K562 (cell line): Measurements from ENCODE around the gene FTSJ1. TPM values are rescaled to one million over a fixed set of nuclear protein-coding genes. Genes with fewer than 3 reads are reported as not detected.

Experiments used
- ATAC-seq: fragments of 200-7000 bp; cut with Tn5 transposase; 3 replicates; pipeline ENCODE4 v1.9.1; 2020; ENCODE audit warnings: moderate library complexity
- BruUV-seq: library from RNA; stranded (reverse); fragments of 400-500 nt; replicated peaks from 2 replicates; lab custom pipeline; 2021; lab: Mats Ljungman, UMichigan
- CTCF ChIA-PET: fragments of 300-600 bp; formaldehyde crosslinking; extraction: SDS; loops from one replicate; lab custom pipeline; 2021; ENCODE audit warnings: low intra/inter-chr PET ratio; lab: Yijun Ruan, JAX
- POLR2A ChIA-PET: fragments of 300-600, 350-650 bp; sonication (Branson Sonifier 250); formaldehyde crosslinking; extraction: SDS; loops from one replicate; lab custom pipeline; 2021; ENCODE audit warnings: antibody characterized with exemption, inconsistent platforms; lab: Yijun Ruan, JAX
- DNase-seq, 4 experiments: peaks; one replicate each; pipeline versions ENCODE4 v3.0.0 to v3.0.0-alpha.2; 2011 to 2018; ENCODE audit warnings: low spot score in 3 of 4, mixed read lengths in 3 of 4; ENCODE audit errors: extremely low read depth in 1 of 4
- FAIRE-seq: peaks from 2 replicates; lab custom pipeline; 2011; peaks lifted over from hg19 to GRCh38; lab: Jason Lieb, UNC
- H2AFZ ChIP-seq: 2 replicates; pipeline ENCODE4 v1.6.0; 2011; ENCODE audit warnings: low read depth, low read length, control low read depth, inconsistent platforms
- H3K27ac ChIP-seq: fragments of 200-600 bp; 3 replicates; pipeline ENCODE4 v1.8.0; 2011; ENCODE audit warnings: low read depth, mild to moderate bottlenecking, control low read depth, inconsistent platforms, low read length, moderate library complexity, mixed read lengths; ENCODE audit errors: extremely low read depth
- H3K27me3 ChIP-seq, 2 experiments: fragments of 300-600 bp in 1 of 2; 2 replicates in 1 of 2; 3 replicates in 1 of 2; pipeline versions ENCODE4 v1.6.0 to v1.8.0; 2011; ENCODE audit warnings: inconsistent platforms in 2 of 2, low read length in 2 of 2, mild to moderate bottlenecking in 1 of 2, mixed read lengths in 1 of 2, moderate library complexity in 1 of 2; ENCODE audit not compliant: control insufficient read depth in 2 of 2, insufficient read depth in 2 of 2
- H3K36me3 ChIP-seq: fragments of 300-600 bp; 3 replicates; pipeline ENCODE4 v1.8.0; 2011; ENCODE audit warnings: mild to moderate bottlenecking, low read length, inconsistent platforms; ENCODE audit not compliant: control insufficient read depth, insufficient read depth
- H3K4me1 ChIP-seq, 2 experiments: fragments of 200-600 bp in 1 of 2; replicated peaks in 1 of 2; 2 replicates in 1 of 2; 3 replicates in 1 of 2; pipeline versions ENCODE4 v1.5.1 to v1.8.0; 2011; ENCODE audit warnings: inconsistent platforms in 2 of 2, low read length in 2 of 2, mild to moderate bottlenecking in 1 of 2, mixed read lengths in 1 of 2, moderate library complexity in 1 of 2; ENCODE audit not compliant: control insufficient read depth in 2 of 2, insufficient read depth in 2 of 2
- H3K4me2 ChIP-seq: 2 replicates; pipeline ENCODE4 v1.6.1; 2011; ENCODE audit warnings: low read length, control low read depth, inconsistent platforms, mixed read lengths; ENCODE audit not compliant: insufficient read depth
- H3K4me3 ChIP-seq: fragments of 200-600 bp; sonication (generic), shearing (Covaris generic); 2 replicates; pipeline ENCODE4 v1.5.1; 2016; ENCODE audit warnings: control low read depth, inconsistent platforms
- H3K79me2 ChIP-seq: fragments of 200-600 bp; 3 replicates; pipeline ENCODE4 v1.8.0; 2011; ENCODE audit warnings: low read length, inconsistent platforms; ENCODE audit not compliant: control insufficient read depth, insufficient read depth
- H3K9ac ChIP-seq, 2 experiments: 2 replicates each; pipeline versions ENCODE4 v1.6.0 to v1.6.1; 2011; ENCODE audit warnings: low read depth in 2 of 2, low read length in 2 of 2, control low read depth in 1 of 2, inconsistent platforms in 1 of 2, mild to moderate bottlenecking in 1 of 2, mixed read lengths in 1 of 2; ENCODE audit not compliant: insufficient read depth in 1 of 2
- H3K9me1 ChIP-seq: one replicate; pipeline ENCODE4 v1.6.0; 2011; ENCODE audit warnings: inconsistent platforms, mild to moderate bottlenecking, low read length, moderate library complexity; ENCODE audit not compliant: control insufficient read depth, insufficient read depth
- H3K9me3 ChIP-seq: replicated peaks from 2 replicates; pipeline ENCODE4 v1.5.1; 2011; ENCODE audit warnings: low read depth, low read length, inconsistent platforms; ENCODE audit not compliant: control insufficient read depth, insufficient read depth
- H4K20me1 ChIP-seq: replicated peaks from 2 replicates; pipeline ENCODE4 v1.6.1; 2011; ENCODE audit warnings: low read length, inconsistent platforms, mixed read lengths; ENCODE audit not compliant: control insufficient read depth, insufficient read depth
- BMI1 ChIP-seq: fragments of 150-350 bp; IDR thresholded peaks from 2 replicates; pipeline ENCODE4 v1.6.1; 2014; ENCODE audit warnings: low read length
- CBX2 ChIP-seq: fragments of 200-600 bp; sonication (generic); IDR thresholded peaks from one replicate; pipeline ENCODE4 v1.6.1; 2012; ENCODE audit warnings: mild to moderate bottlenecking, low read length, inconsistent platforms; ENCODE audit not compliant: insufficient read depth, poor library complexity, severe bottlenecking
- CREBBP ChIP-seq: IDR thresholded peaks from one replicate; pipeline ENCODE4 v1.6.1; 2012; ENCODE audit warnings: low read depth, mild to moderate bottlenecking, control low read depth, inconsistent platforms, low read length
- DNMT1 ChIP-seq: fragments of 450-650 bp; IDR thresholded peaks from 2 replicates; pipeline ENCODE4 v1.6.1; 2016; ENCODE audit warnings: antibody characterized with exemption, mild to moderate bottlenecking
- HOMEZ ChIP-seq: fragments of 250-450 bp; sonication (Bioruptor Pico); IDR thresholded peaks from 2 replicates; pipeline ENCODE4 v1.4.0; 2020; ENCODE audit warnings: mild to moderate bottlenecking, moderate library complexity
- IRF1 ChIP-seq: sonication (generic); formaldehyde crosslinking; IDR thresholded peaks from 2 replicates; pipeline ENCODE4 v1.8.0; 2022; ENCODE audit warnings: missing genetic modification reagents, mild to moderate bottlenecking, borderline replicate concordance
- KDM2B ChIP-seq: fragments of 250-450 bp; sonication (Bioruptor Pico); IDR thresholded peaks from 2 replicates; pipeline ENCODE4 v1.8.0; 2021; ENCODE audit warnings: mild to moderate bottlenecking, moderate library complexity
- NONO ChIP-seq, 2 experiments: fragments of 200-400 bp in 1 of 2; fragments of 450-650 bp in 1 of 2; formaldehyde crosslinking in 1 of 2; IDR thresholded peaks; 2 replicates each; pipeline ENCODE4 v1.6.1; 2017; ENCODE audit warnings: low read depth in 2 of 2, mild to moderate bottlenecking in 2 of 2, moderate library complexity in 2 of 2, low read length in 1 of 2
- STAT5A ChIP-seq: IDR thresholded peaks from 2 replicates; pipeline ENCODE4 v1.6.1; 2012; ENCODE audit warnings: low read length, inconsistent platforms, borderline replicate concordance
- TAF15 ChIP-seq: fragments of 200-400 bp; formaldehyde crosslinking; IDR thresholded peaks from 2 replicates; pipeline ENCODE4 v1.6.1; 2017; ENCODE audit warnings: mild to moderate bottlenecking, low read depth, low read length, moderate library complexity
- TRIM24 ChIP-seq, 2 experiments: fragments of 450-650 bp; IDR thresholded peaks; 2 replicates each; pipeline ENCODE4 v1.6.1; 2016
- ZFP30 ChIP-seq: fragments of 250-450 bp; sonication (Bioruptor Pico); IDR thresholded peaks from 2 replicates; pipeline ENCODE4 v1.8.0; 2022; ENCODE audit warnings: moderate library complexity, mild to moderate bottlenecking, inconsistent platforms, borderline replicate concordance
- ZNF445 ChIP-seq: fragments of 250-450 bp; sonication (Bioruptor Pico); IDR thresholded peaks from 2 replicates; pipeline ENCODE4 v1.4.0; 2020; ENCODE audit warnings: low read depth, mild to moderate bottlenecking, moderate library complexity
- WGBS: fragments of 100-300 bp; shearing (Covaris generic); methylation state at CpG from one replicate; pipeline ENCODE4 v1.1.6; 2016; ENCODE audit warnings: low coverage, mixed read lengths; ENCODE audit not compliant: insufficient coverage; ENCODE audit errors: missing lambda C conversion rate; 5-methylcytosine and 5-hydroxymethylcytosine counted together
- in situ Hi-C: fragments of 300-500 bp; cut with MboI; formaldehyde crosslinking; loops from 4 replicates; pipeline ENCODE4 v1.15.0; 2018; ENCODE audit warnings: inconsistent platforms, mixed read lengths
- intact Hi-C: fragments of 100-400 bp; cut with micrococcal nuclease; formaldehyde crosslinking; loops from 2 replicates; pipeline ENCODE4 v1.14.2; 2022
- polyA plus RNA-seq, 8 experiments: library from polyadenylated mRNA; depleted of rRNA in 4 of 8; stranded (reverse) in 5 of 8; unstranded in 3 of 8; fragments of >200 nt; fragmentation: Nextera tagmentation in 2 of 8; fragmentation: Illumina TruSeq in 1 of 8; extraction: Ambion mirVana in 2 of 8; extraction: Trizol in 1 of 8; gene quantifications; 2 replicates each; pipeline versions ENCODE4 v1.2.1 to v1.2.3, GENCODE V29; 2011 to 2014; ENCODE audit warnings: inconsistent platforms in 1 of 8, missing spikeins in 1 of 8
- total RNA-seq, 7 experiments: library from RNA; depleted of rRNA in 6 of 7; stranded (reverse); fragments of >200 nt in 6 of 7; fragmentation: Illumina TruSeq in 2 of 7; extraction: Trizol in 2 of 7; gene quantifications; 2 replicates each; pipeline versions ENCODE4 v1.2.1 to v1.2.3, GENCODE V29; 2011 to 2021; ENCODE audit warnings: low replicate concordance in 1 of 7

The FTSJ1 gene
- total and polyA plus RNA-seq, 9 of the 15 experiments (the other 6 are each of a cell fraction or from before 2014, with no cell fraction given) = 12.2 to 95.6 (median 71.6) TPM

GRCh38 chrX:48489892-48490291, 13.9 kb downstream of the FTSJ1 start:
- Histone ChIP-seq H3K9me1 (peaks cover 4% of the 10 kb centered on the region), H3K4me3 (no peak overlapping the region), H3K4me1 (peaks cover 5 to 21% of the 10 kb centered on the region in 2 experiments; a peak in 4 of 5 replicates), H3K4me2 (no peak overlapping the region), H3K79me2 (no peaks in the 10 kb centered on the region), H3K27ac (no peak overlapping the region), H3K36me3 (peaks cover 15% of the 10 kb centered on the region; the same call in 2 of the 3 replicates), H3K27me3 (no peaks in the 10 kb centered on the region), H3K9ac (no peak overlapping the region), H2AFZ (no peak overlapping the region), H4K20me1 (no peaks in the 10 kb centered on the region), H3K9me3 (no peaks in the 10 kb centered on the region)
- in situ Hi-C loops = loop anchor here (5.0 to 25.0 kb wide), 2 partner anchors 408 to 628 kb away; no protein-coding TSS in a partner anchor
- no peak for FAIRE-seq
- WGBS = 14% methylated on average over 1 of the region's 2 CpGs
- TF ChIP-seq ZNF445 (CRISPR knock-in tag) (no peak), ZFP30 (CRISPR knock-in tag) (no peak), KDM2B (CRISPR knock-in tag) (no peak), IRF1 (CRISPR knock-in tag) (no peak), NONO (IDR thresholded peaks at IDR 0.05; ENCODE audit: low read depth in 2 of 2, low read length in 1 of 2) (no peak), BMI1 (no peak), DNMT1 (no peak), TRIM24 (IDR thresholded peaks at IDR 0.05) (no peak), HOMEZ (CRISPR knock-in tag) (no peak), TAF15 (no peak), CREBBP (no peak), CBX2 (no peak), STAT5A (no peak)
- ChIA-PET CTCF (no interaction called here), POLR2A (interaction anchor here (0.7 kb wide), 1 partner anchor 13 kb away, joined by 3 read pairs; the partner anchor contains the start of gene FTSJ1)
- DNase-seq = no peak
- no TSS peak for BruUV-seq
- ATAC-seq = no peak
- intact Hi-C loops = loop anchor here (10.0 kb wide), 1 partner anchor 655 kb away; the partner anchor contains the start of gene ZNF81
